Lower lobe of right lung (tissue), 2 donors: Measurements from ENCODE around the gene TSBP1. TPM values are rescaled to one million over a fixed set of nuclear protein-coding genes. Genes with fewer than 3 reads are reported as not detected.

ENCODE experiments used
- ATAC-seq, 2 donors: fragments of 200-7000 bp; cut with Tn5 transposase; one replicate each; pipeline ENCODE4 v1.9.1; 2020 to 2022; ENCODE audit warnings: mild to moderate bottlenecking in 2 of 2, moderate library complexity in 2 of 2
- DNase-seq: peaks from one replicate; pipeline ENCODE4 v3.0.0-alpha.2; 2020
- H3K27ac ChIP-seq: fragments of 200-600 bp; one replicate; pipeline ENCODE4 v1.8.0; 2022
- H3K27me3 ChIP-seq: fragments of 200-600 bp; one replicate; pipeline ENCODE4 v1.8.0; 2022; ENCODE audit warnings: low read depth
- H3K36me3 ChIP-seq: fragments of 200-600 bp; one replicate; pipeline ENCODE4 v1.8.0; 2022; ENCODE audit warnings: mild to moderate bottlenecking
- H3K4me1 ChIP-seq: fragments of 200-600 bp; one replicate; pipeline ENCODE4 v1.8.0; 2022
- H3K4me3 ChIP-seq: fragments of 200-600 bp; one replicate; pipeline ENCODE4 v1.8.0; 2022; ENCODE audit warnings: mild to moderate bottlenecking
- H3K9me3 ChIP-seq: fragments of 200-600 bp; one replicate; pipeline ENCODE4 v1.8.0; 2022
- intact Hi-C: fragments of 100-400 bp; cut with DNase I; formaldehyde crosslinking; loops from one replicate; pipeline ENCODE4 v1.11.0; 2022
- total RNA-seq: library from RNA; stranded (reverse); fragmentation: NEBNext Ultra II Directional; extraction: Animal tissue kit (Norgen Biotek cat#: 25700); gene quantifications from one replicate; pipeline ENCODE4 v1.2.1, GENCODE V29; 2021
- TF ChIP-seq, protein P1 (sequence below): fragments of 200-600 bp; IDR thresholded peaks from one replicate; pipeline ENCODE4 v1.8.0; 2022; ENCODE audit warnings: antibody characterized with exemption, mild to moderate bottlenecking
- donor health status: DM: no; HTN: yes; CAD: no; lungs with severe emphysema.

Gene TSBP1
- total RNA-seq, 1 donor from 2014 or later: not detected

- Histone ChIP-seq H3K27me3 (peaks cover 30% of the 10 kb centered on the region), H3K27ac (no peak overlapping the region), H3K4me3 (no peak overlapping the region), H3K4me1 (no peaks in the 10 kb centered on the region), H3K36me3 (no peaks in the 10 kb centered on the region), H3K9me3 (no peaks in the 10 kb centered on the region)
- intact Hi-C loops: no loop called here
- TF ChIP-seq, protein P1, sequence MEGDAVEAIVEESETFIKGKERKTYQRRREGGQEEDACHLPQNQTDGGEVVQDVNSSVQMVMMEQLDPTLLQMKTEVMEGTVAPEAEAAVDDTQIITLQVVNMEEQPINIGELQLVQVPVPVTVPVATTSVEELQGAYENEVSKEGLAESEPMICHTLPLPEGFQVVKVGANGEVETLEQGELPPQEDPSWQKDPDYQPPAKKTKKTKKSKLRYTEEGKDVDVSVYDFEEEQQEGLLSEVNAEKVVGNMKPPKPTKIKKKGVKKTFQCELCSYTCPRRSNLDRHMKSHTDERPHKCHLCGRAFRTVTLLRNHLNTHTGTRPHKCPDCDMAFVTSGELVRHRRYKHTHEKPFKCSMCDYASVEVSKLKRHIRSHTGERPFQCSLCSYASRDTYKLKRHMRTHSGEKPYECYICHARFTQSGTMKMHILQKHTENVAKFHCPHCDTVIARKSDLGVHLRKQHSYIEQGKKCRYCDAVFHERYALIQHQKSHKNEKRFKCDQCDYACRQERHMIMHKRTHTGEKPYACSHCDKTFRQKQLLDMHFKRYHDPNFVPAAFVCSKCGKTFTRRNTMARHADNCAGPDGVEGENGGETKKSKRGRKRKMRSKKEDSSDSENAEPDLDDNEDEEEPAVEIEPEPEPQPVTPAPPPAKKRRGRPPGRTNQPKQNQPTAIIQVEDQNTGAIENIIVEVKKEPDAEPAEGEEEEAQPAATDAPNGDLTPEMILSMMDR: no peak
- no peak for DNase-seq
- ATAC-seq: no peak
Measured at GRCh38 chr6:32402812-32403211, 31.1 kb upstream of the TSBP1 start.

DNA sequence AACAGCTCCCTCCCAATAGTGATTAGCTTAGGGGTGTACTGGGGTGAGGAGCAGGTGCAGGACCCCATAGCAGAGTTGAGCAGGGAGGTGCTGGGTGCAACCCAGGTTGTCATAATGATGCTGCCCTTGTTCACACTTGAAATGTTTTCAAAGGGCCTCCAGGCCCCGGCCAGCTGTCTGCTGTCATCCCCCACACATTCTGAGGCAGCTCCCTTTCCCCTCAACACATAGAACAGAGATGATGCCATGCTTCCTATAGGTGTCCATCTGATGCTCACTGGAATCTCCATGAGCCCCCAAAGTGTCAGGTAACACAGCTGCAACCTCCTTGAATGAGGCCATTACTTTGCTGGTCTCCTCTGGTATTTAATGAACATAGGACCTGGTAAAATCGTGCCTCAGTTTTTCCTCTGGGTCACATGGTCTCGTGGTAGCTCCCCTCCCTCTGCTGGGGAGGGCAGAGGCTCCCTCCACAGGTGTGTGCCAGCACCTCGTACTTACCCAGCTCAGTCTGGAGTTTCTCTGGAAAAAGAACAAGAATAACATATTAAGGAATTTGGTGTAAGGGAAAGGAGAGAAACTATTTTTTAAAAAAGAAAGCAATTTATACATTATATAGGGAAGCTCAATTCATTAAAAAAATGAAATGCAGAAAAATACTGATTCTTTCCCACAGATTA lies 29.7 kb upstream of the TSBP1 start:
- DNase-seq: no peak
- no peaks in the 10 kb centered on the region for H3K9me3 ChIP-seq
- no peak for ATAC-seq
- H3K4me3 ChIP-seq: no peak overlapping the region
- H3K27ac ChIP-seq: no peak overlapping the region
- no peaks in the 10 kb centered on the region for H3K36me3 ChIP-seq
- peaks cover 22% of the 10 kb centered on the region for H3K27me3 ChIP-seq
- no peaks in the 10 kb centered on the region for H3K4me1 ChIP-seq
- TF ChIP-seq, protein P1: no peak
- intact Hi-C loops: no loop called here

DNA sequence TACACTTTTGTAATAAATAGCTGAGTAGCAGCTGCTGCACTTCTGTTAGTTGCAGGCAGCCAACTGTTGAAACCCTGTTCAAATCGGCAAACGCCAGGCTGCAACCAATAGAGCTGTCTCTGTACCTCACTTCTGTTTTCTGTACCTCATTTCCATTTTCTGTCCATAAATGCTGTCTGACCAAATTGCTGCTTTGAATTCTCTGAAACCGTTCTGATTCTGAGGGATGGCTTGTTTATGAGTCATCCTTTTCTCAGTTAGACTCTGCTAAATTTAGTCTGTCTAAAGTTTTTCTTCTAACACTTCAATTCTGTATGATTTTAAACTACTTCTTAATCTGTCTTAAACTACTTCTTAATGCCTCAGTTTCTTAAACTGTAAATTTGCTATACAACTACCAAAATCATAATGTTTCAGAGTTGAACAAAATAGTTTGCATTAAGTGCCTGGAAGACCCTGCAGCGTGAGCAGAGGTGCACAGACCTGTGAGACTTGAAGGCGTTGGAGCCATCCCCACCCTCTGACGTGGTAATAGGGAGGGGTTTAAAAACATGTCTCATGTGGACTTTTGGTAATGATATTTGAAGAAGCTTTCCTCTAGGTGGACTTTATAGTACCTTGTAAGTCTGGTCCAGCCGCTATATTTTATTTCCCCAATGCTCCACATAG lies 25.7 kb upstream of the TSBP1 start:
- no peak overlapping the region for H3K4me3 ChIP-seq
- no peaks in the 10 kb centered on the region for H3K36me3 ChIP-seq
- H3K9me3 ChIP-seq: no peaks in the 10 kb centered on the region
- TF ChIP-seq, protein P1: no peak
- H3K27ac ChIP-seq: no peak overlapping the region
- intact Hi-C loops: no loop called here
- ATAC-seq (no peak), DNase-seq (no peak)
- H3K27me3 ChIP-seq: peaks cover 7% of the 10 kb centered on the region
- no peaks in the 10 kb centered on the region for H3K4me1 ChIP-seq

DNA sequence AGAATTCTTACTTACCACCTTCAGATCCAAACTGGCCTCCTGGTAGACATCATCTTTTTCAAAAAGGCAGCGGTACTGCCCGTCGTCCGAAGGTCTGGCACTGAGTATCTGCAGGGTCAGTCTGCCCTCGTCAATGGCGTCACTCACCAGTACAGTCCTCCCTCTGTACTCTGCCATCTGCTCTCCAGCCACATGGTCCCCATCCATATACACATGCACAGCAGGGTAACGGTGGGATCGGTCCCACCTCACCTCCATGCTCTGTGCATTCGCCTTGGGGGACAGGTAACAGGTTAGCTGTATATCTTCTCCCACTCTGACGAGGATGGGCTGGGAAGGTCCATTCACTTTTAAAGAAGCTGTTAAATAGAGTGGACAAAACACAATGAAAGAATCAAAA lies 24.3 kb upstream of the TSBP1 start:
- Histone ChIP-seq H3K4me3 (no peak overlapping the region), H3K36me3 (no peaks in the 10 kb centered on the region), H3K27ac (no peak overlapping the region), H3K9me3 (no peaks in the 10 kb centered on the region), H3K27me3 (peaks cover 7% of the 10 kb centered on the region), H3K4me1 (no peaks in the 10 kb centered on the region)
- DNase-seq (no peak), ATAC-seq (no peak)
- intact Hi-C loops: no loop called here
- TF ChIP-seq, protein P1: no peak

GRCh38 chr6:32393665-32394420 lies 22.1 kb upstream of the TSBP1 start:
- Histone ChIP-seq H3K9me3 (no peaks in the 10 kb centered on the region), H3K4me1 (no peaks in the 10 kb centered on the region), H3K27ac (no peak overlapping the region), H3K36me3 (no peaks in the 10 kb centered on the region), H3K4me3 (no peak overlapping the region), H3K27me3 (no peaks in the 10 kb centered on the region)
- ATAC-seq (peak; percentile 52 to 62), DNase-seq (no peak)
- TF ChIP-seq, protein P1: no peak
- intact Hi-C loops: no loop called here
